ENCODE measurements around the gene ADPGK. TPM values are rescaled to one million over a fixed set of nuclear protein-coding genes. Genes with fewer than 3 reads are reported as not detected.
"Not testable (repeated sequence)": the region's sequence is repeated elsewhere in the genome, so short reads cannot be mapped to it uniquely, and the experiment has no call there.

ADPGK gene
- total and polyA plus RNA-seq, 7 donors = 10.2 to 41.1 (median 25.2) TPM

DNA sequence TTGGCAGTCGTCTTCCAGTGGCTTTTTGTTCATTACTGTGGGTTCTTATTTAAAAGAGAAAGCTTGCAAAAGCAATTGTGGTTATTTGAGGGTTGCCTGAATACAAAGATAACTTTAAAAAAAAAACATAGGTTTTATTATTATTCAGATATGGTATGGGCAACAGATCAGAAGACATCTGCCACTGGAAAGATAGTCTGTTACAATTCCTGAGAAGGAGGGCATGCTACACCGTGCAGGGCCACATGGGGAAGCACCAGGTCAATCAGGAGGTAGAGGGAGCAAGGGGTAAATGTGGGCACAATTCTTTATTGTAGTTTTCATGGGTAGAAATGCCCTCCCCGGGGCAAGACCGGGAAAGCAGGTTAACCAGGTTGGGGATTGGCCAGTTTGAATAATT is 51.0 kb downstream of the ADPGK start:
- no peaks in the 10 kb centered on the region for H3K27me3 ChIP-seq
- no peak overlapping the region for H3K27ac ChIP-seq
- peaks cover 0 to 56% (median 31%) of the 10 kb centered on the region in 4 donors for H3K36me3 ChIP-seq
- WGBS, 2 donors = 91 to 92% methylated on average over 4 of the region's 4 CpGs
- TF ChIP-seq POLR2AphosphoS5 (IDR thresholded peaks at IDR 0.05) = no peak
- TF ChIP-seq EP300 (IDR thresholded peaks at IDR 0.05) = no peak
- no peak for TF ChIP-seq POLR2A (IDR thresholded peaks at IDR 0.05)
- TF ChIP-seq, protein P1, sequence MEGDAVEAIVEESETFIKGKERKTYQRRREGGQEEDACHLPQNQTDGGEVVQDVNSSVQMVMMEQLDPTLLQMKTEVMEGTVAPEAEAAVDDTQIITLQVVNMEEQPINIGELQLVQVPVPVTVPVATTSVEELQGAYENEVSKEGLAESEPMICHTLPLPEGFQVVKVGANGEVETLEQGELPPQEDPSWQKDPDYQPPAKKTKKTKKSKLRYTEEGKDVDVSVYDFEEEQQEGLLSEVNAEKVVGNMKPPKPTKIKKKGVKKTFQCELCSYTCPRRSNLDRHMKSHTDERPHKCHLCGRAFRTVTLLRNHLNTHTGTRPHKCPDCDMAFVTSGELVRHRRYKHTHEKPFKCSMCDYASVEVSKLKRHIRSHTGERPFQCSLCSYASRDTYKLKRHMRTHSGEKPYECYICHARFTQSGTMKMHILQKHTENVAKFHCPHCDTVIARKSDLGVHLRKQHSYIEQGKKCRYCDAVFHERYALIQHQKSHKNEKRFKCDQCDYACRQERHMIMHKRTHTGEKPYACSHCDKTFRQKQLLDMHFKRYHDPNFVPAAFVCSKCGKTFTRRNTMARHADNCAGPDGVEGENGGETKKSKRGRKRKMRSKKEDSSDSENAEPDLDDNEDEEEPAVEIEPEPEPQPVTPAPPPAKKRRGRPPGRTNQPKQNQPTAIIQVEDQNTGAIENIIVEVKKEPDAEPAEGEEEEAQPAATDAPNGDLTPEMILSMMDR (IDR thresholded peaks at IDR 0.05) = no peak
- DNase-seq = no peak
- intact Hi-C loops (cut with DNase I) = no loop called here
- no peaks in the 10 kb centered on the region for H3K4me1 ChIP-seq
- H3K4me3 ChIP-seq = no peak overlapping the region
- no peaks in the 10 kb centered on the region for H3K9me3 ChIP-seq

DNA sequence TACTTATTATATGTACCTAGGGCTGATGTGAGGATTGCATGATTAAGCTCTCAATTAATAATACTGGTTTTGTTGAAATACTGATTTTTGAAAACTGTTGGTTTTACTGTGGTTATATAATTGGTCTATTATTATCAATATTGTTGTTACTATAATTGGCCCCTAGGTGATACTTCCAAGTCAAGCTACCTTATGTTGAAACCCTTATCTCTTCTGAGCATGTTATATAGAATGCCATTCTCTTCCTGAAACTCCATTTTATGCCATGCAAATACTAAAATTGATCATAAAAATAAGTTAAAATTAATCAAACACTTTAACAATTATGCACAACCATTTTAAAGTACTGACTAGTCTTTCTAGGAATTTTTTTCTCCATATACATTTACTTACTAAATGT is 51.5 kb downstream of the ADPGK start:
- Histone ChIP-seq H3K4me3 (no peak overlapping the region), H3K9me3 (no peaks in the 10 kb centered on the region), H3K4me1 (no peaks in the 10 kb centered on the region), H3K27ac (no peak overlapping the region), H3K27me3 (no peaks in the 10 kb centered on the region), H3K36me3 (peaks cover 0 to 56% (median 27%) of the 10 kb centered on the region in 4 donors)
- TF ChIP-seq POLR2AphosphoS5 (IDR thresholded peaks at IDR 0.05) (no peak), EP300 (IDR thresholded peaks at IDR 0.05) (no peak), POLR2A (IDR thresholded peaks at IDR 0.05) (no peak)
- TF ChIP-seq, protein P1 (IDR thresholded peaks at IDR 0.05) = no peak
- DNase-seq = no peak
- intact Hi-C loops (cut with DNase I) = no loop called here

DNA sequence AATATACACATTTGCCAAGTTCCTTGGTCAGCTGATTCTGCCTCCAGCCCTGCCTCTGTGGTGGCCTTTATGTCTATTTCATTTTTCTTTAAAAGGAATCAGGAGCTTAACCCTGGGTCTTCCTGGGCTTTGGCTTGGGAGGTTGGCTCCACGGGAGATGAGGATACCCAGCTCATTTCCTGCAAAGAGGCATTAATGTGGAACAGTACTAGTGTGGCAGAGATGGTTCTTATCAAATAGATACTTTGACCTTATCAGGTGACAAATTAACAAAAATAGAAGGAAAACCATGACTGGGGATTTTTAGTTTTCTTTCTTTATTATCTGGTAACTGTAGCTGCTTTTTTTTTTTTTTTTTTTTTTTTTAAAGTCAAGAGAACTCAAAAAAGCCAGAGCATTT is 54.7 kb downstream of the ADPGK start:
- intact Hi-C loops (cut with DNase I) = no loop called here
- no peaks in the 10 kb centered on the region for H3K4me1 ChIP-seq
- TF ChIP-seq EP300 (IDR thresholded peaks at IDR 0.05) = no peak
- TF ChIP-seq, protein P1 (IDR thresholded peaks at IDR 0.05) = no peak
- TF ChIP-seq POLR2A (IDR thresholded peaks at IDR 0.05) = no peak
- TF ChIP-seq POLR2AphosphoS5 (IDR thresholded peaks at IDR 0.05) = no peak
- 94 to 97% methylated on average over 1 of the region's 1 CpG for WGBS, 2 donors
- peaks cover 0 to 40% (median 13%) of the 10 kb centered on the region in 4 donors for H3K36me3 ChIP-seq
- DNase-seq = no peak
- H3K9me3 ChIP-seq = no peaks in the 10 kb centered on the region
- H3K27ac ChIP-seq = no peak overlapping the region
- H3K4me3 ChIP-seq = no peak overlapping the region
- no peaks in the 10 kb centered on the region for H3K27me3 ChIP-seq

DNA sequence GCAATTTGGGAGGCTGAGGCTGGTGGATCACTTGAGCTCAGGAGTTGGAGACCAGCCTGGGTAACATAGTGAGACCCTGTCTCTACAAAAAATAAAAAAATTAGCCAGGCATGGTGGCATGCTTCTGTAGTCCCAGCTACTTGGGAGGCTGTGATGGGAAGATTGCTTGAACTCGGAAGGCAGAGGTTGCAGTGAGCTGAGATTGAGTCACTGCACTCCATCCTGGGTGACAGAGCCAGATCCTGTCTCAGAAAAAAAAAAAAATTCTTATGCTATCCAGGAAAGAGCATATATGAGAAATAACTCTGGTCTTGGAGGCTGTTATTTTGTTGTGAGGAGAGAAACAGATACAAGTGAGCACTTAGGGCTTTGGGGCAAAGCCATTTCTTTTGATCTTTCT is 55.3 kb downstream of the ADPGK start:
- H3K4me3 ChIP-seq; H3K27ac ChIP-seq; H3K4me1 ChIP-seq; H3K9me3 ChIP-seq; intact Hi-C loops (cut with DNase I); DNase-seq; H3K27me3 ChIP-seq: not testable (repeated sequence)
- 94% methylated on average over 1 of the region's 1 CpG for WGBS, 2 donors
- peaks cover 0 to 40% (median 13%) of the 10 kb centered on the region in 4 donors for H3K36me3 ChIP-seq

DNA sequence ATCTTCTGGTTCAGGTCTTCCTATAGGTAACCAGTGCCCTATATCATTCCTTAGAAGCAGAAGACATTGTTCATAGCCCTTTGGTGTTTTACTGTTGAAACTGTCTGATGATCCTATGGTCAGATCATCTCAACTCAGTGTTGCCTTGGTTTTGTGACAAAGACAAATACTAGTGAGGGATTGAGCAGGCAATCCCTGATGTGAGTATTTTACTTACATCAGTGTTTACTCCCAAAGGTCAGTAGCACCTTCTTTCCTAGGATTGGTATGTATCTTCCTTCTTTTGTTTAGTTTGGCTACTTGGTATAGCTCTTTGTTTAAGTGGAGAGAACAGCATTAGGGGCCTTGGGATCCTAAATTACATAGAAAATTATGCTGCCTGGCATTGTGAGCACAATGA is 56.4 kb downstream of the ADPGK start:
- no peak overlapping the region for H3K27ac ChIP-seq
- no peaks in the 10 kb centered on the region for H3K9me3 ChIP-seq
- peaks cover 0 to 32% (median 10%) of the 10 kb centered on the region in 4 donors for H3K36me3 ChIP-seq
- no peaks in the 10 kb centered on the region for H3K27me3 ChIP-seq
- DNase-seq = no peak
- no peaks in the 10 kb centered on the region for H3K4me1 ChIP-seq
- intact Hi-C loops (cut with DNase I) = no loop called here
- no peak overlapping the region for H3K4me3 ChIP-seq
- no peak for TF ChIP-seq EP300 (IDR thresholded peaks at IDR 0.05)
- TF ChIP-seq, protein P1 (IDR thresholded peaks at IDR 0.05) = no peak
- no peak for TF ChIP-seq POLR2A (IDR thresholded peaks at IDR 0.05)
- TF ChIP-seq POLR2AphosphoS5 (IDR thresholded peaks at IDR 0.05) = no peak

DNA sequence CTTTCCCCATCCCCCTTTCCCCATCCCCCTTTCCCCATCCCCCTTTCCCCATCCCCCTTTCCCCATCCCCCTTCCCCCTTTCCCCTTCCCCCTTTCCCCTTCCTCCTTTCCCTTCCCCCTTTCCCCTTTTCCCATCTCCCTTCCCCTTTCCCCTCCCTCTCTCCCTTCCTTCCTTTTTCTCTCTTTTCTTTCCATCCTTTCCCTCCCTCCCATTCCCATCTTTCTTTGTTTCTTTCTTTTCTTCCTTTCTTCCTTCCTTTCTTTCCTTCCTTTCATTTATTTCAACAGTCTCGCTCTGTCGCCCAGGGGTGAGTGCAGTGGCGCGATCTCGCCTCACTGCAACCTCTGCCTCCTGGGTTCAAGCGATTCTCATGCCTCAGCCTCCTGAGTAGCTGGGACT is 57.7 kb downstream of the ADPGK start:
- H3K27me3 ChIP-seq; H3K4me3 ChIP-seq; H3K4me1 ChIP-seq; intact Hi-C loops (cut with DNase I); H3K27ac ChIP-seq; DNase-seq; H3K9me3 ChIP-seq: not testable (repeated sequence)
- WGBS, 2 donors = 97 to 98% methylated on average over 6 of the region's 6 CpGs
- peaks cover 0 to 21% (median 0%) of the 10 kb centered on the region in 4 donors for H3K36me3 ChIP-seq
